Endothelial cell of umbilical vein (primary cell): ENCODE results near the gene DOCK4. TPM values are rescaled to one million over a fixed set of nuclear protein-coding genes. Genes with fewer than 3 reads are reported as not detected.

Source experiments
- BruUV-seq: library from RNA; stranded (reverse); fragments of 400-500 nt; replicated peaks from 2 replicates; lab custom pipeline; 2021; lab: Mats Ljungman, UMichigan
- CTCF ChIA-PET: fragments of 300-600, 350-600 bp; sonication (Branson Sonifier 250); formaldehyde crosslinking; loops from one replicate; lab custom pipeline; 2021; ENCODE audit warnings: antibody characterized with exemption, inconsistent platforms; lab: Charles Lee
- POLR2A ChIA-PET: fragments of 300-600, 350-600 bp; sonication (Branson Sonifier 250); formaldehyde crosslinking; loops from one replicate; lab custom pipeline; 2021; ENCODE audit warnings: antibody characterized with exemption, inconsistent platforms; lab: Charles Lee
- DNase-seq: peaks from one replicate; pipeline ENCODE4 v3.0.0-alpha.2; 2011; ENCODE audit warnings: low read depth, low spot score
- FAIRE-seq: peaks from 2 replicates; lab custom pipeline; 2011; peaks lifted over from hg19 to GRCh38; lab: Jason Lieb, UNC
- H2AFZ ChIP-seq: 2 replicates; pipeline ENCODE4 v1.6.0; 2012; ENCODE audit warnings: low read depth, low read length, control low read depth, inconsistent platforms
- H3K27ac ChIP-seq: 2 replicates; pipeline ENCODE4 v1.5.1; 2011; ENCODE audit warnings: low read depth, mild to moderate bottlenecking, control low read depth, low read length, moderate library complexity; ENCODE audit not compliant: insufficient read depth
- H3K27me3 ChIP-seq, 2 experiments: 2 replicates each; pipeline versions ENCODE4 v1.6.0 to v1.6.1; 2011; ENCODE audit warnings: low read length in 2 of 2, mixed read lengths in 1 of 2; ENCODE audit not compliant: control insufficient read depth in 2 of 2, insufficient read depth in 2 of 2
- H3K36me3 ChIP-seq, 2 experiments: 2 replicates in 1 of 2; 3 replicates in 1 of 2; pipeline ENCODE4 v1.5.1; 2011; ENCODE audit warnings: low read length in 2 of 2, mild to moderate bottlenecking in 1 of 2, moderate library complexity in 1 of 2; ENCODE audit not compliant: control insufficient read depth in 2 of 2, insufficient read depth in 2 of 2; ENCODE audit errors: extremely low read depth in 1 of 2
- H3K4me1 ChIP-seq: 3 replicates; pipeline ENCODE4 v1.5.1; 2011; ENCODE audit warnings: mild to moderate bottlenecking, low read length; ENCODE audit not compliant: control insufficient read depth, insufficient read depth; ENCODE audit errors: extremely low read depth
- H3K4me2 ChIP-seq: 2 replicates; pipeline ENCODE4 v1.6.1; 2011; ENCODE audit warnings: low read length, control low read depth, mixed read lengths; ENCODE audit not compliant: insufficient read depth
- H3K4me3 ChIP-seq, 3 experiments: fragments of 200-600 bp in 1 of 3; sonication (generic), shearing (Covaris generic) in 1 of 3; replicated peaks in 1 of 3; 2 replicates each; pipeline ENCODE4 v1.5.1; 2011 to 2016; ENCODE audit warnings: control low read depth in 3 of 3, low read length in 3 of 3, mild to moderate bottlenecking in 2 of 3, inconsistent platforms in 1 of 3, low read depth in 1 of 3, moderate library complexity in 1 of 3; ENCODE audit not compliant: insufficient read depth in 1 of 3
- H3K79me2 ChIP-seq: 2 replicates; pipeline ENCODE4 v1.6.0; 2012; ENCODE audit warnings: low read length, inconsistent platforms; ENCODE audit not compliant: control insufficient read depth, insufficient read depth
- H3K9ac ChIP-seq: replicated peaks from 2 replicates; pipeline ENCODE3; 2011; ENCODE audit warnings: low read length, control low read depth; ENCODE audit not compliant: insufficient read depth; ENCODE audit errors: extremely low read depth
- H3K9me1 ChIP-seq: replicated peaks from 3 replicates; pipeline ENCODE4 v1.6.0; 2011; ENCODE audit warnings: mild to moderate bottlenecking, low read length; ENCODE audit not compliant: control insufficient read depth, insufficient read depth; ENCODE audit errors: extremely low read depth
- H3K9me3 ChIP-seq: replicated peaks from 2 replicates; pipeline ENCODE4 v1.5.1; 2012; ENCODE audit warnings: low read length, inconsistent platforms; ENCODE audit not compliant: control insufficient read depth, insufficient read depth
- H4K20me1 ChIP-seq: replicated peaks from 2 replicates; pipeline ENCODE3; 2011; ENCODE audit warnings: mild to moderate bottlenecking, low read length; ENCODE audit not compliant: control insufficient read depth, insufficient read depth; ENCODE audit errors: extremely low read depth
- EZH2 ChIP-seq: IDR thresholded peaks from 2 replicates; pipeline ENCODE4 v1.6.1; 2012; ENCODE audit warnings: borderline replicate concordance, low read depth, mild to moderate bottlenecking, moderate library complexity, low read length, inconsistent platforms; ENCODE audit not compliant: severe bottlenecking
- FOS ChIP-seq: IDR thresholded peaks from 2 replicates; pipeline ENCODE4 v1.6.1; 2011; ENCODE audit warnings: mild to moderate bottlenecking, low read length, moderate library complexity, borderline replicate concordance; ENCODE audit not compliant: insufficient read depth
- GATA2 ChIP-seq: IDR thresholded peaks from 2 replicates; pipeline ENCODE4 v1.7.0; 2011; ENCODE audit warnings: low read depth, mild to moderate bottlenecking, moderate library complexity, mixed read lengths, low read length; ENCODE audit not compliant: insufficient read length, insufficient read depth
- JUN ChIP-seq: IDR thresholded peaks from 2 replicates; pipeline ENCODE4 v1.6.1; 2011; ENCODE audit warnings: borderline replicate concordance, low read depth; ENCODE audit not compliant: insufficient read length, insufficient read depth
- MYC ChIP-seq: IDR thresholded peaks from one replicate; pipeline ENCODE4 v1.6.1; 2011; ENCODE audit warnings: mild to moderate bottlenecking, low read depth, low read length
- POLR2A ChIP-seq: IDR thresholded peaks from 2 replicates; pipeline ENCODE4 v1.6.1; 2012; ENCODE audit warnings: low read depth, mild to moderate bottlenecking, control low read depth, low read length
- POLR2AphosphoS5 ChIP-seq: IDR thresholded peaks from 2 replicates; pipeline ENCODE4 v1.6.1; 2012; ENCODE audit warnings: low read depth, mild to moderate bottlenecking, control low read depth, low read length, moderate library complexity; ENCODE audit not compliant: insufficient read depth
- dilution Hi-C: fragments of 300-500 bp; cut with MboI; formaldehyde crosslinking; loops from one replicate; pipeline ENCODE4 v1.15.0; 2019; ENCODE audit warnings: low sequenced_read_pairs; ENCODE audit not compliant: extremely low pct_ligation_motif_present
- intact Hi-C: fragments of 100-400 bp; cut with micrococcal nuclease; formaldehyde crosslinking; loops from one replicate; pipeline ENCODE4 v1.10.0; 2022
- polyA plus RNA-seq, 4 experiments: library from polyadenylated mRNA; depleted of rRNA in 3 of 4; stranded (reverse) in 3 of 4; unstranded in 1 of 4; fragments of >200 nt; gene quantifications; 2 replicates each; pipeline versions ENCODE4 v1.2.1 to v1.2.3, GENCODE V29; 2011 to 2012; ENCODE audit warnings: missing spikeins in 1 of 4
- total RNA-seq: library from RNA; stranded (reverse); gene quantifications from 2 replicates; pipeline ENCODE4 v1.2.3, GENCODE V29; 2021
- TF ChIP-seq, protein P1 (sequence below), 2 donors: IDR thresholded peaks; 1 replicate in 1 of 2; 2 replicates in 1 of 2; pipeline ENCODE4 v1.5.1; 2011; ENCODE audit warnings: low read length in 2 of 2, mild to moderate bottlenecking in 2 of 2, moderate library complexity in 2 of 2, control low read depth in 1 of 2, inconsistent platforms in 1 of 2, low read depth in 1 of 2; ENCODE audit not compliant: insufficient read depth in 1 of 2; ENCODE audit errors: extremely low read depth in 1 of 2
- TF ChIP-seq, protein P2 (sequence below): IDR thresholded peaks from 2 replicates; pipeline ENCODE4 v1.6.1; 2011; ENCODE audit not compliant: insufficient read depth, insufficient read length

DOCK4 gene
- total and polyA plus RNA-seq, 2 donors (not counting 3 experiments of a cell fraction or from before 2014, with no cell fraction given): 47.4 to 164 TPM

DNA sequence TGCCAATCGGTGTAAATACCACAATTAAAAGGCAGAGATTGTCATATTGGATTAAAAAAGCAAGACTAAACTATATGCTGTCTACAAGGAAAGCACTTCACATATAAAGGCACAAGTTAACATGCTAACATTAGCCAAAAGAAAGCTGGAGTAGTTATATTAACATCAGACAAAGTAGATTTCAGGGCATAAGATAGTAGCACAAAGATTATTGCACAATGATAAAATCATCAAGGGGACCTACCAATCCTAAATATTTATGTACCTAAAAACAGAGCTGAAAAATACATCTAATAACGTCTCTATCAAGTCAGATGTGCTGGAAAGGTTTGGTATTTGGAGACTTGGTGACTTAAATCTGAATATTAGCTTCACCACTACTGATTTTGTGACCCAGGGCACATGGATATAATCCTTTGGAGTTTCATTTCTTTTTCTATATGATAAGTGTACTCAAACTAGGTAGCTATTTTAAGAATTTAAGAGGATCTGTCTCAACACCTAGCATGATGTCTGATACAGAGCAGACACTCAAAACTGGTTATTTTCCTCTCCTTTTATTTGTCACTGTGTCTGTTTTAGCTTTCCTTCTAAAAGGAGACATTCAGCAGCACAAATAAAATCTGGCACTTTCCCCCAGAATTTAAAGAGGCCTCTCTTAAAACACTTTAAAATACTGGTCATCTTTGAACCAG, 156.5 kb downstream of the DOCK4 start:
- Histone ChIP-seq H3K9me1 (no peaks in the 10 kb centered on the region), H3K79me2 (peaks cover 96% of the 10 kb centered on the region), H3K36me3 (no peaks in the 10 kb centered on the region), H2AFZ (no peak overlapping the region), H3K9ac (no peak overlapping the region), H3K4me3 (no peak overlapping the region), H3K27ac (no peak overlapping the region), H3K4me1 (no peaks in the 10 kb centered on the region), H3K27me3 (no peaks in the 10 kb centered on the region), H3K4me2 (no peak overlapping the region), H4K20me1 (peaks cover 21% of the 10 kb centered on the region), H3K9me3 (no peaks in the 10 kb centered on the region)
- dilution Hi-C loops: no loop called here
- intact Hi-C loops: no loop called here
- DNase-seq (no peak), FAIRE-seq (no peak)
- POLR2A ChIA-PET: no interaction called here
- BruUV-seq: no TSS peak
- no peak for TF ChIP-seq GATA2
- TF ChIP-seq POLR2A: no peak
- TF ChIP-seq FOS: no peak
- no peak for TF ChIP-seq MYC
- TF ChIP-seq, protein P1, sequence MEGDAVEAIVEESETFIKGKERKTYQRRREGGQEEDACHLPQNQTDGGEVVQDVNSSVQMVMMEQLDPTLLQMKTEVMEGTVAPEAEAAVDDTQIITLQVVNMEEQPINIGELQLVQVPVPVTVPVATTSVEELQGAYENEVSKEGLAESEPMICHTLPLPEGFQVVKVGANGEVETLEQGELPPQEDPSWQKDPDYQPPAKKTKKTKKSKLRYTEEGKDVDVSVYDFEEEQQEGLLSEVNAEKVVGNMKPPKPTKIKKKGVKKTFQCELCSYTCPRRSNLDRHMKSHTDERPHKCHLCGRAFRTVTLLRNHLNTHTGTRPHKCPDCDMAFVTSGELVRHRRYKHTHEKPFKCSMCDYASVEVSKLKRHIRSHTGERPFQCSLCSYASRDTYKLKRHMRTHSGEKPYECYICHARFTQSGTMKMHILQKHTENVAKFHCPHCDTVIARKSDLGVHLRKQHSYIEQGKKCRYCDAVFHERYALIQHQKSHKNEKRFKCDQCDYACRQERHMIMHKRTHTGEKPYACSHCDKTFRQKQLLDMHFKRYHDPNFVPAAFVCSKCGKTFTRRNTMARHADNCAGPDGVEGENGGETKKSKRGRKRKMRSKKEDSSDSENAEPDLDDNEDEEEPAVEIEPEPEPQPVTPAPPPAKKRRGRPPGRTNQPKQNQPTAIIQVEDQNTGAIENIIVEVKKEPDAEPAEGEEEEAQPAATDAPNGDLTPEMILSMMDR (IDR thresholded peaks at IDR 0.05; ENCODE audit: extremely low read depth in 1 of 2, insufficient read depth in 1 of 2, low read depth in 1 of 2, low read length in 2 of 2): no peak
- TF ChIP-seq EZH2: no peak
- TF ChIP-seq JUN: no peak
- no peak for TF ChIP-seq POLR2AphosphoS5
- TF ChIP-seq, protein P2, sequence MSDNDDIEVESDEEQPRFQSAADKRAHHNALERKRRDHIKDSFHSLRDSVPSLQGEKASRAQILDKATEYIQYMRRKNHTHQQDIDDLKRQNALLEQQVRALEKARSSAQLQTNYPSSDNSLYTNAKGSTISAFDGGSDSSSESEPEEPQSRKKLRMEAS: no peak
- CTCF ChIA-PET: interaction anchor here (0.7 kb wide), 1 partner anchor 26 kb away, joined by 3 read pairs; no protein-coding TSS in a partner anchor
